GM19099 (cell line): ENCODE data around the gene BIRC7.

Experiments
- POLR2A ChIP-seq: IDR thresholded peaks from 3 replicates; pipeline ENCODE4 v1.6.1; 2011; ENCODE audit warnings: low read depth; ENCODE audit not compliant: insufficient read length; ENCODE audit errors: extremely low read depth

The BIRC7 gene, protein sequence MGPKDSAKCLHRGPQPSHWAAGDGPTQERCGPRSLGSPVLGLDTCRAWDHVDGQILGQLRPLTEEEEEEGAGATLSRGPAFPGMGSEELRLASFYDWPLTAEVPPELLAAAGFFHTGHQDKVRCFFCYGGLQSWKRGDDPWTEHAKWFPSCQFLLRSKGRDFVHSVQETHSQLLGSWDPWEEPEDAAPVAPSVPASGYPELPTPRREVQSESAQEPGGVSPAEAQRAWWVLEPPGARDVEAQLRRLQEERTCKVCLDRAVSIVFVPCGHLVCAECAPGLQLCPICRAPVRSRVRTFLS

DNA sequence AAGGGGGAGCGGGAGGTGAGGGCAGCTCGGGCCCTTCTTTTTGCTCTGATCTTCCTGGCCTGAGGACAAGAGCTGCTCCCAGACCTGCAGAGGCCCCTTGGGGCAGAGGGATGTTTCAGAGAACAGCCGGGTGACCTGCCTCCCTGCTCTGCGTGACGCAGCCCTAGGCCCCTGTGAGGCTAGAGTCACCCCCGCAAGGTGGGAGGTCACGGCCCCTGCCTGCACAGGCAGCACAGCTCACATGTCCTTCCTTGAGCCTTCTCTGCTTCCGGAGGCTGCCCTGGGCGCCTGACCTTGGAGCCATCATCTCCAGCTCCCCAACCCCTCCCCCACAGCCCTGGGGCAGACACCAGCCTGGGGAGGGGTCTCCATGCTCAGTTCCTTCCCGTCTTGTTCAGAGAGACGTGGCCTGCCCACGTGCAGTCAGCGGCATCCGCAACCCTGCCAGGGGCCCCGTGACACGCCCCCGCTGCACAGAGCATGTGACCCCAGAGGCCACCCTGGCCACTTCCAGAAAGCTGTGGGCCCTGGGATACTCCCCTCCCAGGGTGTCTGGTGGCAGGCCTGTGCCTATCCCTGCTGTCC, at the start of gene BIRC7:
Gene BIRC7, plus strand, starts transcription at position 507 of the 585 bp plus-strand sequence. CDS start 192 bp downstream, outside the sequence.
- no peak for TF ChIP-seq POLR2A

DNA sequence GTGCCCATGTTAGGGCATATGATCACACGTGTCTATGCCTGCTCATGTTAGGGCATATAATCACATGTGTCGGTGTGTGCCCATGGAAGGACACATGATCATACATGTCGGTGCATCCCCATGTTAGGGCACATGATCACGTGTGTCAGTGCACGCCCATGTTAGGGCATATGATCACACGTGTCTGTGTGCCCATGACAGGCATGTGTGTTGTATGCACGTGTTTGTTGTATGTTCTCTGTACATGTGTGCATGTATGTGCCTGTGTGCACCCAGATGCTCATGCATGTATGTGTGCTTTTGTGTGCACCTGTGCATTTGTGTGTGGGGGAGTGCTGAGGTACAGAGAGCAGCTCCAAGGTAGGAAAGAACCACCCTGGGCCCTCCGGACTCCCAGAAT, 49.6 kb upstream of the BIRC7 start:
- TF ChIP-seq POLR2A: no peak

DNA sequence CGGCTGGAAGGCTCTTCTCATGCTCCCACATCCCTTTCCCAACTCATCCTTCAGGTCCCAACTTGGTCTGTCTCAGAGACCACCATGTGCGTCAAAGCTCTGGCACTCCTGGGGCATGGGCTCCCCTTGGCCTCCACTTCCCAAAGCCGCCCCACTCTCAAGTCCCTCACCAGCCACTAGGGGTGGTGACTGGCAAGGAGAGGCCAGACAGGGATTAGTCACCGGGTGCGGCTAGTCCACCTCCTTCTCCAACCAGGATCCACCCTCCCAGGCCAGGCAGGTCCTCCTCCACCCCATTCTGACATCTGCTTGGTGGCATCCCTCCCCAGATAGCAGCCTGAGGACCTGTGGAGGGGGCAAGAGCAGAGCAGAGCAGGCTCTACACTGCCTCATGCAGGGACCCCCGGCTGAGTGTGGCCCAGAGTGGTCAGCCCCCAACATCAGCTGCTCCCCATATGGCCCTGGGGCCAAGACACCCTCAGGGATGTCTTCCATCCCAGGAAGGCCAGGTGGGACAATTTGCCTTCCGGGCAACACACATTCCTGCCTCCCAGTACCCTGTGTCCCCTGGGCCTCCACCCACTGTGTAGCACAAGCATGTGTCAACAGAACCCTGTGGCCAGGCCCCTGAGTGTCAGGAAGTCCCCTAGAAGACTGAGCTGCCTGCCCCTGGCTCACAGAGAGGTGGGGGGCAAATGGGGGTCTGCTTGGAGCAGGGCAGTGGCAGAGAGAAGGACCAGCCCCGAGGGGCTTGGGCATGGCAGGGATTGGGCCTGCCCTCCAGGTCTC, 49.0 kb upstream of the BIRC7 start:
- TF ChIP-seq POLR2A: no peak

DNA sequence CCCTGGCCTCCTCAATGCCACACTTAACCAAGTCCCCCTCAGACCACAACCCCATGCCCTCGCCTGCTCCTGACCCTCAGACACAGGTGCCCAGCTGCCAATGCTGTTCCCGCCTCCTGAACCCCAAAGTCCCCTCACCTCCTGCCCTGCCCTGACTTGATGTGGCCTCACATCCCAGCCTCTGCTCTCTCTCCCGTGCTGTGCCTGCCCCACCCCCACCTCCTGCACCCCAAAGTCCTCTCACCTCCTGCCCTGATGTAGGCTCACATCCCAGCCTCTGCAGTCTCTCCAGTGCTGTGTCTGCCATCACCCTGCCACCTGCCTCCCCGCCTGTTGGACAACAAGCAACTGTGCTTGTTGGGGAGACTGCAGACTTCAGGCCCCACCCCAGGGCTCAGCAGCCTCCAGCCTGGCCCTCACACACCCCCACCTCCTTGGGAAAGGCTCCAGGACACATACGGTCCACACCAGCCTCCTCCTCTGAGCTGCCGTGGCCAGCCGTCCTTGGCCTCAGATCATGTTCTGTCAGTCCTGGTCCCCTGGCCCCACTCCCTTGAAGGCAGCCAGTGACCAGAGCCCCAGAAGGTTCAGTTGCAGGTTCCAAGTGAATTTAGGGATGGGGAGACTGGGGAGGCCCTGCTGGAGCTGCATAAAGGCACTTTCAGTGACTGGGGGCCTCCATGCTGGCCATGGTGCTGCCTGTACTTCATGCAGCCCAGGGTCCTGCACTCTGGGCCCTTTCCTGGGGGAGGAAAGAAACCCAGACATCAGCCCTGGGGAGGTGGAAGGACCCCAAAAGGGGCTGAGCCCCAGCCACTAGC, 48.2 kb upstream of the BIRC7 start:
- TF ChIP-seq POLR2A: no peak

DNA sequence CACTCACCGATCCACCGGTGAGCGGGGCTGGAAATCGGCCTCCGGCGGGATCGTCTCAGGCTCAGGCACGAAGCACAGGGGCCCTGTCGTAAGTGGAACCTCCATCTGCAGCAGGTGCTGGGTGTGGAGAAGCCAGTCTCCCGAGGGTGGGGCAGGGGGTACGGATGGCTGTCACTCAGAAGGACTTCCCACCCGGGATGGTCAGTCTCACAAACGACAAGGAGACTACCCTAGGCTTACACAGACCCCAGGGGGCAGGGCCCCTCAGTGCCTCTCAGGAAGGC, 47.6 kb upstream of the BIRC7 start:
- TF ChIP-seq POLR2A: no peak

DNA sequence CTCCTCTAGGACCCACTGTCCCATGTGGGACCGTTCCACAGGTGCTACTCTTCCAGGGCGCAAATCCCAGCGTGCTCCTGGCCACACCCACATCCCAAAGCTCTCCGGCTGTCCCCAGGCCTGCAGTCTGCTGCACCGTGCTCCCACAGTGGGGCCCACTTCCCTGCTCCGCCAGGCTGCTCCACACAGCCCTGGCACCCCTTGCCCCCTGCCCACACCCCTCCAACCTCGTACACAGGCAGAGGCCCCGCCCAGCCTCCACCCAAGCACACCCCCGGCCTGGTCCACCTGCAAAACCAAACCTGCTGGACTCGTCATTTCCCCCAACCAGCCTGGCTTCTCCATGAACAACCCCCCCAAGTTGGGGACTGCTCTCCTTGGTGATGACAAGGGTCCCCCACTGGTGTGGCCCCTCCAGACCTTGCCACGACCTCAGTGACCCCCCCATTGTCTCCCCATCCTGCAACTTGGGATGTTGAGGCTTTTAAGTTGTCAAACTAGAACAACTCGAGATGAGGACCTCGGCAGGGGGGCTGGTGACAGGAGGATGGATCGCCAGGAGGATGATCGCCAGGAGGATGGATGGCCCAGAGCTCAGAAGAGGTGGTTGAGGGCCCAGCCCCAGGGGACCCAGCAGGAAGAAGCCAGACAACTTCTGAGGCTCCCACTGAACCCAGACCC, 46.9 kb upstream of the BIRC7 start:
- no peak for TF ChIP-seq POLR2A

DNA sequence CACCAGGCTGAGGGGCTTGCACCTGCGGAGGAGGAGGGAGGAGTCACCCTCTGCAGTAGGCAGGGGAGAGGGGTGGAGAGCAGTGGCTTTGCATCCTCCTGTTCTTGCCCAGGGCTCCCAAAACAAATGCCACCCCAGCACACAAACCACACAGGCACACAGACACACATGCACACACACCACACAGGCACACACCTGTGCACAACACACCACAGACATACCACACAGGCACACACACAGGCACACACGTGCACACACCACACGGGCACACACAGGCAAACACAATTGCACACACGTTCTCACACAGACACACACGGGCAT, 46.4 kb upstream of the BIRC7 start:
- no peak for TF ChIP-seq POLR2A

DNA sequence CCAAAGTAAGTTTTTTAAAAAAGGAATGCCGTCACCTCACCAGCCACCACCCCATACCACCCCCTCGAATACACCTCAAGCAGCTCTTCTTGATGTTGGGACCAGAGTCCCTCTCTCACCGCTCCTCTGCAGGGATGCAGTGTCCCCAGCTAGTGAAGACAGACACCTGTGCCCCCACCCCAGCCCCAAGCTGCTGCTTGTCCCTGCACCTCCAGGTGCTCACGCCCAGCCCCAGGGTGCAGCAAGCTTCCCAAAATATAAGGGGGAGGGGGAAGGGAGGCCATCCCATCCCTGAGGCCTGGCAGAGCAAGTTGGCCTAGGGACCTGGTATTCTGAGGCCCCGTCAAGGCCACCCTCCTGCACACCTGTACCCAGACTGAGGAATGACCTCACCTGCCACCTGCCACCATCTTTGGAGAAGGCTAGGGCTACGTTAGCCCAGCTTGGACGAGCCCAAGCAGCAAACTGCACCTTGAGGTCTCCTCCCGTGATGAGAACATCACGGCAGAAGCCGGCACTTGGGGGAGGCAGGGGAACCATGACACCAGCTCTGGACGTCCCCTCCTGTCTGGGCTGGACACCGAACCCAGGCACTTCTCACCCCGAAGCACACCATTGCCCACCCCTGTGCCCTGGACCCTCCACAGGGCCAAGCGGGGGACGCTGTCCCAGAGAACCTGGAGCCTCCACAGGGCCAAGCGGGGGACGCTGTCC, 45.7 kb upstream of the BIRC7 start:
- TF ChIP-seq POLR2A: no peak

DNA sequence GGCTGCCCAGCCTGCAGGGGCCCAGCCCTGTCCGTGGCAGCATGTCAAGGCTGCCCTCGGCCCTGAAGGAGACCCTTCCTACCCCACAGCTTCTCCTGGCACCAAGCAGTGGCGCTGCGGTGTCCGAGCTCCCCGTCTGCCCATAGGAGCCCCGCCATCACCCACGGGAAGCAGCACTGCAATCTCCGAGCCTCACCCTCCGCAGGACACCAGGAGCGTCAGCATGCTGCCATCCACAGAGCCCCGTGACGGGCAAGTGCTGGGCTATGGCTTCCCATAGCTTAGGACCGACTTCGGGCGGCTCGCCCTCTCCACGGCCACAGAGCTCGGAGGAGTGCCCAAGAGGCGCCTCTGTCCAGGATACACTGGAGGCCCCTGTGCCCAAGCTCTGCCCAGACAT, 44.9 kb upstream of the BIRC7 start:
- TF ChIP-seq POLR2A: no peak

DNA sequence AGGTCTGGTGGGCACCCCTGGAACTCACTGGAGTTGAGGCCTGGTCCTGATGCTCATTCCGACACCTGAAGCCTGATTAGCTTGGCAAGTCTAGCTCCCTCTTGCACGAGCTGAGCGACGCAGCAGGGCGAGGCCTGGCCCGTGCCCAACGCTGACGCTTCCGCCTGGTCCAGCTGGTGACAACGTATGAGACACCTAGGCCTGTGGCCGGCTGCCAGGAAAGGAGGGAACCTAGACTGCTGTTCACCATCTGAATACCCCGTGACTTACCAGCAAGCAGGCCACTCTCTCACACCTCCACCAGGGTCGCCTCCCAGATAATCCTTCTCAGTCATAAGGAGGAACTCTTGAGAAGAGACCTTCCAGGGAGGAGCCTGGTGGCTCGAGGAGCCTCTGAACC, 44.3 kb upstream of the BIRC7 start:
- TF ChIP-seq POLR2A: no peak

DNA sequence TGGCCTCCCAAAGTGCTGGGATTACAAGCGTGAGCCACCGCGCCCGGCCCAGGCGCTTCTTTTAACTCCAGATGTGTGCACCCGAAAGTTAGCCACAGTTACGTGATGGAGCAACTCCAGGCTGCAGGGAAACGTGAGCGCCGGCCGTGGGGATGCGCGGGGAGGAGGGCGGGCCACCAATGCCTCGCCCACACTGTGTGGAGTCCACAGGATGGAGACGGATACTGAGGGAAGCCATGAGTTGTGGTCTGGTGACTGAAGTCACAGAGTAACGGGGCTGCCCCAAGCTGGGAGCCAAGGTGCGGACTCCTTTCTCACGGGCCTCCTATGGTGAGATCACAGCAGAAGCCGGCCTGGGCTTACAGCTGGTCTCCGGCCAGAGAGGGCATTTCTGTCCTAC, 43.0 kb upstream of the BIRC7 start:
- TF ChIP-seq POLR2A: no peak

DNA sequence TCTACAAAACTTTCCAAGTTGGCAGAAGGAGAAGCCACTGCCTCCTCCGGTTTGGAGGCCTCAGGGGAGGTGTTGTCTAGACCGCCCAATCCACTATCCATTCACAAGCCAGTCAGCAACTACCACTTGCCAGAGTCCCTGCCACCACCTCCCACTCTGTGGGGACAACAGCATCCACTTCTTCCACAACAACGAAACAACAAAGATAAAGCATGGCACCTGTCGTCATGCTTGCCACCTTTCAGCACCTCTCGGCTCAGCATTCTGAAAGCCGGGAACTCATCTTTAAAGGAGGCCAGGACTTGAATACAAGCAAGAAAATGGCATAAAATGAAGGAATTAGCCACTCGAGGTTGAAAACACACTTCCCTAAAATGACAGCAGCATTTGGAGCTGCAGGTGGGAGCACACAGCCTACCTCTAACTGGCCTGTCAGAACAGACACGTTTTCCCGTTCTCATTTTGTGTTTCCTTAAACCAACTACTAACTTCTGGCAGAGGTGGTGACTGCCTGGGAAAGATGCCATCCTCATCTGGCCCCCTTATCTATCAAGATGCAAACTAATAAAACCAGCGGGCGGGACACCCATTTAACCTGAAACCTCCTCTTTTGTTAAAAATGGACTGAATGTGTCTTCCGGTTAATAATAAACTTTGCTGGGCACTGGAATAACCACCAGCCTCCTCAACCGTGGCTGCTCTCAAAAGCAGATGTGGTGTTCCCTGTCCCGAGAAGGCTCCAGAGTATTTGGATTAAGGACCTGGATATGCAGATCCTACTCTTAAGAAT, 41.5 kb upstream of the BIRC7 start:
- no peak for TF ChIP-seq POLR2A

DNA sequence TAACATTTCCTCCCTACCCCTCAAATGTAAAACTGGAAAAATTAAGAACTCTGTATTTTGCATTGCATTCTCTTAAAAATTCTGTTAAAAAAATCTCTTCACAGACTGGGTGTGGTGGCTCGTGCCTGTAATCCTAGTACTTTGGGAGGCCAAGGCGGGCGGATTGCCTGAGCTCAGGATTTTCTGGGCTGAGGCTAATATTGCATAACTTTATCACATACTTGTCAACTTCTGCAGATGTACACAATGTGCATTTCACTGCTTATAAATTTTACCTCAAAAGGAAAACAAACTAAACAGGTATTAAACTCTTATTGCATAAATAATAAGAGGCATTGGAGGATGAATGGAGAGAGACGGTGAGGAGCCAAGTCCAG, 40.9 kb upstream of the BIRC7 start:
- TF ChIP-seq POLR2A: no peak
